OCI-LY7 (cell line): ENCODE results near the gene TTC38.

Experiments
- CTCF ChIP-seq: fragments of 200-600 bp; sonication (generic); conservative IDR thresholded peaks from 2 replicates; pipeline ENCODE4 v1.5.1; 2014; ENCODE audit warnings: mild to moderate bottlenecking, antibody characterized with exemption, low read length, moderate library complexity, mixed read lengths
- EZH2phosphoT487 ChIP-seq: fragments of 200-600 bp; sonication (generic); IDR thresholded peaks from 2 replicates; pipeline ENCODE4 v1.6.1; 2018; ENCODE audit warnings: low read depth, borderline replicate concordance, mild to moderate bottlenecking, mixed run types, antibody characterized with exemption, low read length, moderate library complexity, mixed read lengths

GRCh38 chr22:46290121-46290842 lies 22.5 kb downstream of the TTC38 start:
- no peak for TF ChIP-seq CTCF
- TF ChIP-seq EZH2phosphoT487, result no peak
